Neuronal stem cell (in vitro differentiated cells): Measurements from ENCODE around the gene CHAF1A.

ENCODE experiments used
- DNase-seq: peaks from one replicate; pipeline ENCODE4 v3.0.0-alpha.2; 2013; ENCODE audit warnings: low spot score
- H2AFZ ChIP-seq: one replicate; pipeline ENCODE4 v1.6.1; 2013; ENCODE audit warnings: mild to moderate bottlenecking, low read length, inconsistent platforms
- H2AK5ac ChIP-seq: 2 replicates; pipeline ENCODE4 v1.6.1; 2013; ENCODE audit warnings: low read depth, mild to moderate bottlenecking, inconsistent platforms, low read length, moderate library complexity, mixed read lengths
- H2BK120ac ChIP-seq: 2 replicates; pipeline ENCODE4 v1.6.1; 2013; ENCODE audit warnings: low read depth, mild to moderate bottlenecking, inconsistent platforms, low read length, moderate library complexity, mixed read lengths
- H2BK12ac ChIP-seq: one replicate; pipeline ENCODE4 v1.6.1; 2013; ENCODE audit warnings: low read length, inconsistent platforms
- H2BK15ac ChIP-seq: 2 replicates; pipeline ENCODE4 v1.6.1; 2013; ENCODE audit warnings: mild to moderate bottlenecking, low read length, inconsistent platforms, mixed read lengths
- H2BK5ac ChIP-seq: one replicate; pipeline ENCODE4 v1.6.1; 2013; ENCODE audit warnings: inconsistent platforms, mild to moderate bottlenecking, low read length, moderate library complexity
- H3K14ac ChIP-seq: one replicate; pipeline ENCODE4 v1.6.1; 2013; ENCODE audit warnings: low read length, inconsistent platforms
- H3K18ac ChIP-seq: 2 replicates; pipeline ENCODE4 v1.6.1; 2013; ENCODE audit warnings: low read length, inconsistent platforms
- H3K23ac ChIP-seq: 2 replicates; pipeline ENCODE4 v1.6.1; 2013; ENCODE audit warnings: low read depth, mild to moderate bottlenecking, mixed read lengths, low read length, inconsistent platforms; ENCODE audit not compliant: poor library complexity
- H3K27ac ChIP-seq: replicated peaks from 3 replicates; pipeline ENCODE4 v1.5.1; 2013; ENCODE audit warnings: low read length, inconsistent platforms
- H3K27me3 ChIP-seq, 3 experiments: 2 replicates each; pipeline ENCODE4 v1.6.1; 2013; ENCODE audit warnings: low read length in 3 of 3, mild to moderate bottlenecking in 2 of 3, inconsistent platforms in 1 of 3, low read depth in 1 of 3, mixed read lengths in 1 of 3, moderate library complexity in 1 of 3; ENCODE audit not compliant: control insufficient read depth in 3 of 3, insufficient read depth in 3 of 3
- H3K36me3 ChIP-seq, 2 donors: replicated peaks in 1 of 2; 2 replicates each; pipeline ENCODE4 v1.6.1; 2013; ENCODE audit warnings: low read length in 2 of 2; ENCODE audit not compliant: control insufficient read depth in 2 of 2, insufficient read depth in 2 of 2
- H3K4ac ChIP-seq: 2 replicates; pipeline ENCODE4 v1.6.1; 2013; ENCODE audit warnings: inconsistent platforms, mild to moderate bottlenecking, low read length, moderate library complexity
- H3K4me1 ChIP-seq, 2 donors: 1 replicate in 1 of 2; 2 replicates in 1 of 2; pipeline ENCODE4 v1.6.1; 2013; ENCODE audit warnings: low read length in 2 of 2, low read depth in 1 of 2; ENCODE audit not compliant: control insufficient read depth in 2 of 2, insufficient read depth in 1 of 2
- H3K4me2 ChIP-seq: one replicate; pipeline ENCODE4 v1.6.1; 2013; ENCODE audit warnings: mild to moderate bottlenecking, low read length, inconsistent platforms; ENCODE audit not compliant: insufficient read depth, poor library complexity, severe bottlenecking
- H3K4me3 ChIP-seq, 2 donors: 2 replicates each; pipeline ENCODE4 v1.5.1; 2013; ENCODE audit warnings: low read length in 2 of 2, mild to moderate bottlenecking in 2 of 2, inconsistent platforms in 1 of 2, moderate library complexity in 1 of 2
- H3K79me1 ChIP-seq: one replicate; pipeline ENCODE4 v1.6.1; 2013; ENCODE audit warnings: low read depth, mild to moderate bottlenecking, inconsistent platforms, low read length, moderate library complexity
- H3K9ac ChIP-seq: one replicate; pipeline ENCODE4 v1.6.1; 2013; ENCODE audit warnings: mild to moderate bottlenecking, low read depth, low read length, inconsistent platforms; ENCODE audit not compliant: poor library complexity
- H3K9me3 ChIP-seq, 2 donors: replicated peaks in 1 of 2; 2 replicates each; pipeline versions ENCODE3 to v1.6.1; 2013; ENCODE audit warnings: low read length in 2 of 2, mild to moderate bottlenecking in 2 of 2, inconsistent platforms in 1 of 2, low read depth in 1 of 2, mixed read lengths in 1 of 2, moderate library complexity in 1 of 2; ENCODE audit not compliant: control insufficient read depth in 2 of 2, insufficient read depth in 1 of 2
- H4K8ac ChIP-seq: one replicate; pipeline ENCODE4 v1.6.1; 2013; ENCODE audit warnings: low read depth, mild to moderate bottlenecking, inconsistent platforms, low read length, moderate library complexity
- H4K91ac ChIP-seq: one replicate; pipeline ENCODE4 v1.6.1; 2013; ENCODE audit warnings: low read length, low read depth, mild to moderate bottlenecking, inconsistent platforms; ENCODE audit not compliant: poor library complexity
- WGBS, 2 donors: extraction: QIAGEN DNeasy Blood & Tissue Kit; methylation state at CpG; one replicate each; pipeline ENCODE4 v1.1.7; 2013; ENCODE audit warnings: missing lambda C conversion rate in 2 of 2, mixed read lengths in 1 of 2; ENCODE audit not compliant: insufficient read length in 2 of 2, insufficient replicate concordance in 1 of 2; ENCODE audit errors: extremely low coverage in 2 of 2; 5-methylcytosine and 5-hydroxymethylcytosine counted together

CHAF1A gene

DNA sequence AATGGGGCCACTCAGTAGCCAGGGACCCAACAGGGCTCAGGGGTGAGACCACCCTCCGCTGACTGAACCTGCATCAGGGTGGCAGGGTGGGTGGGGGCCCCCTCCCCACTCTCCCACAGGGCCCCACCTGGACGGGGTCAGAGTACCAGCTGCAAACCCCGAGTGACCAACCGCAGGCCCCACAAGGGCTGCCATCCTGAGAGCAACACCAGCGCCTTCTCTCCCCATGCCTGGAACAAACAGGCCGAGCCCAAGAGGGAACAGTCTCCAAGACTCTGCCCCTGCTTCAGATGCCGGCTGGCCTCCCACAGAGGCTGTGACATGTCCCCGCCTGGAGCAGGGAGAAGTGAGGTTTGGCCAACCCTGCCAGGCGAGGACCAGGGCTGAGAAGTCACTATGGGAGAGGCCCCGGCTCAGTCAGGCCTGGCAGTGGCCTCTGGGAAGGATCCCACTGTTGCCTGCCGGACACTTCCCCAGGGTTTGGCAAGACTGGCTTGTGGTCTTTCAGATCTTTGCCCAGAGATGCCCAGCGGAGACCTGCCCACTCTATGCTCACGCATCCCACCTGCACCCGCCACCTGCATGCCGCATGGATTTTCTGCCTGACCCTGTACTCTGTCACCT lies 31.9 kb upstream of the CHAF1A start:
- peaks cover 44% of the 10 kb centered on the region for H3K79me1 ChIP-seq
- H4K8ac ChIP-seq = no peak overlapping the region
- H3K4me1 ChIP-seq = peaks cover 21 to 24% of the 10 kb centered on the region in 2 donors
- H3K14ac ChIP-seq = no peak overlapping the region
- H3K27ac ChIP-seq = no peak overlapping the region
- H4K91ac ChIP-seq = no peak overlapping the region
- peak overlapping the region; percentile 48 for H3K23ac ChIP-seq
- WGBS, 2 donors = no CpG with 5 or more reads among the region's 15 CpGs
- H3K18ac ChIP-seq = peak overlapping the region; percentile 87
- no peak overlapping the region for H3K4me2 ChIP-seq
- H2BK120ac ChIP-seq = no peak overlapping the region
- DNase-seq = no peak
- H3K4ac ChIP-seq = no peak overlapping the region
- H2BK5ac ChIP-seq = no peak overlapping the region
- H2AK5ac ChIP-seq = peak overlapping the region; percentile 89
- H2BK12ac ChIP-seq = no peak overlapping the region
- H3K9me3 ChIP-seq = no peaks in the 10 kb centered on the region
- peaks cover 16 to 24% of the 10 kb centered on the region in 2 donors for H3K36me3 ChIP-seq
- peak overlapping the region; percentile 47 for H3K9ac ChIP-seq
- no peak overlapping the region for H2AFZ ChIP-seq
- no peak overlapping the region for H3K4me3 ChIP-seq
- no peaks in the 10 kb centered on the region for H3K27me3 ChIP-seq
- H2BK15ac ChIP-seq = no peak overlapping the region

DNA sequence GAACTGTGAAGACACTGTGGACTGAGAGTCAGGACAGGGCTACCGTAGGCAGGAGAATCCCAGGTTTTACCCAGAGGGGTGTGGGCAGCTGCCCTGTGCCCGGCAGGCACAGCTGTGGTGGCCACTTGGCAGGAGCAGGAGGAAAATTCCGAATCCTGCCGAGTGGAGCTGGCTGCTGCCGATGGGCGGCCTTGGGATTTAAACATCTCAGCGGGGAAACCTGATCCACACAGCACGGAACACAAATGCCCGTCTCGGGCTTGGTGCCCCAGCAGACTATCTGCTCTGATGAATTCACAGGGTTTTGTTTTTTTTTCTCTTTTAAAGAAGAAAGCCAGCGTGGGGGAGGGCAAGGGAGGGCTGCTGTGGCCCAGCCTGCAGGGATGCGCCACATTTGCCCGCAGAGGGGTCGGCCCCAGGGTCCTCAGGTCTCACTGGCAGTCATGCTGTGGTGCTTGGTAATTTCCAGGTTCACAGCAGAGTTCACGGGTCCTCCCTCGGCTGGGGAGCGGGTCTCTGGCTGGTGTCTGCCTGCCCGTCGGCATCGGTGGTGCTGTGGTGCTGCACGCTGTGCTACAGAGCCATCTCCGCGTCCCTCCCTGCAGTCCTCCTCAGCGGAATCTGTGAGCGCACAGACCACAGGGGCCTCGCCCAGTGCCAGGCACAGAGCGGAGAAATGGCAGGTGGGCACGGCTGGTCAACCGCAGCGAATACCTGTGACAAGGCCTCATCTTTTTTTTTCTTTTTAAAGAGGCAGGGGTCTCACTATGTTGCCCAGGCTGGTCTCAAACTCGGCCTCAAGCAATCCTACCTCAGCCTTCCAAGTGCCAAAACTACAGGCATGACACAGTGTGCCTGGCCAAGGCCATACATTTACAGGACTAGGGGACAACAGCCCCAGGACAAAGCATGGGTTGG lies 30.9 kb upstream of the CHAF1A start:
- Histone ChIP-seq H3K23ac (no peak overlapping the region), H2BK120ac (no peak overlapping the region), H4K91ac (no peak overlapping the region), H2AFZ (no peak overlapping the region), H3K36me3 (peaks cover 10 to 14% of the 10 kb centered on the region in 2 donors), H2BK5ac (peak overlapping the region; percentile 42), H3K4me1 (peaks cover 28 to 31% of the 10 kb centered on the region in 2 donors), H2BK12ac (no peak overlapping the region), H3K79me1 (peaks cover 44% of the 10 kb centered on the region), H3K4me2 (no peak overlapping the region), H3K9me3 (no peaks in the 10 kb centered on the region), H3K4ac (no peak overlapping the region), H4K8ac (no peak overlapping the region), H2AK5ac (no peak overlapping the region), H3K18ac (peak overlapping the region; percentile 58), H3K4me3 (no peak overlapping the region), H3K27me3 (no peaks in the 10 kb centered on the region), H2BK15ac (no peak overlapping the region), H3K27ac (peak overlapping the region; percentile 19), H3K14ac (peak overlapping the region; percentile 14), H3K9ac (no peak overlapping the region)
- DNase-seq = no peak
- WGBS, 2 donors = no CpG with 5 or more reads among the region's 31 CpGs

DNA sequence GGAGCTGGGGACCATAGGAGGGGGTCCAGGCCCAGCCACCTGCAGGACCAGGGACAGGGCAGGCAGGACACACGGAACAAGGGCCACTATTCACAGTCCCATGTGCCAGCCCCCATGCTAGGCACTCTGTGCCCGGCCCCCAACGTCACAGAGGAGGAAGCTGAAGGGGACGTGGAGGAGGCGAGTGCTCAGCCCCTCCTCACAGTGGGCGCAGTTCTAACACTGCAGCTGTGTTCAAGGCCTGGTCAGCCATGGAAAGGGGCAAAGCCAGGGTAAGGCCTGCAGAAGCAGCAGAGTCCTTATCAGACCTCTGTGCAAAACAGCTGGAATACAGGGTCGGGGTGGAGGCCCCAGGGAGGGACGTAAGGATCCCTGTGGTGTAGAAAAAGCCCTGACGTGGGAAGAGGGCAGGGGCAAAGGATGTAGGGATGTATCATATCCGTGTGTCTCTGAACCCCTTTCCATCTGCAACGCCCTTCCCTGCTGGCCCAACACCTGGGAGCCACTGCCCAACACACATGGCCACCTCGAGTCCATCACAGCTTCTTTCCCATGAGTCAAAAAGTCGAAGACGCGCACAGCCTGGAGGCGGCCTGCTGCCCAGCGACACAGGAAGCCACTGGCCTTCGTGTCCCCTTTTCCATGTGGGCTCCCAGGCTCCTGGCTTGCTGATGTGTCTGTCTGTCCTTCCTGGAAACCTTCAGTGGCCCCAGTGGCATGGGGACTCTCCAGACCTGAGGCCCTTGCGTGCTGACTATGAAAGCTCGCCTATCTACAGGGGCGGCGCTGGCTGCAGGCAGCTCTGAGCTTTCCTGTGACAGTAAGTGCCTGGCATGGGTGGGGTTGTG lies 30.1 kb upstream of the CHAF1A start:
- Histone ChIP-seq H3K14ac (no peak overlapping the region), H3K9ac (no peak overlapping the region), H3K4me2 (no peak overlapping the region), H3K9me3 (no peaks in the 10 kb centered on the region), H4K91ac (no peak overlapping the region), H3K18ac (peak overlapping the region; percentile 58), H2BK12ac (no peak overlapping the region), H2AK5ac (no peak overlapping the region), H3K27me3 (no peaks in the 10 kb centered on the region), H2BK15ac (no peak overlapping the region), H3K36me3 (peaks cover 7% of the 10 kb centered on the region in 2 donors), H3K4ac (no peak overlapping the region), H3K23ac (peak overlapping the region; percentile 3), H4K8ac (no peak overlapping the region), H2BK120ac (no peak overlapping the region), H3K27ac (no peak overlapping the region), H2AFZ (no peak overlapping the region), H3K79me1 (peaks cover 38% of the 10 kb centered on the region), H2BK5ac (peak overlapping the region; percentile 42), H3K4me3 (no peak overlapping the region), H3K4me1 (peaks cover 31 to 35% of the 10 kb centered on the region in 2 donors)
- DNase-seq = no peak
- no CpG with 5 or more reads among the region's 22 CpGs for WGBS, 2 donors
